Pancreas (tissue), 10 donors: ENCODE results near the gene ELP4. TPM values are rescaled to one million over a fixed set of nuclear protein-coding genes. Genes with fewer than 3 reads are reported as not detected.

Source experiments
- ATAC-seq, 4 donors: fragments of 200-7000 bp; cut with Tn5 transposase; one replicate each; pipeline versions ENCODE4 v1.8.0 to v1.9.1; 2020; ENCODE audit warnings: mild to moderate bottlenecking in 4 of 4, moderate library complexity in 4 of 4
- DNase-seq, 6 donors: peaks; one replicate each; pipeline ENCODE4 v3.0.0-alpha.2; 2020
- FAIRE-seq: peaks from 2 replicates; lab custom pipeline; 2012; peaks lifted over from hg19 to GRCh38; lab: Jason Lieb, UNC
- H3K27ac ChIP-seq, 4 donors: fragments of 200-600 bp; sonication (generic); 1 replicate in 3 of 4; 2 replicates in 1 of 4; pipeline versions ENCODE4 v1.5.0 to v1.8.0; 2020
- H3K27me3 ChIP-seq, 4 donors: fragments of 200-600 bp; one replicate each; pipeline ENCODE4 v1.8.0; 2021
- H3K36me3 ChIP-seq, 3 donors: fragments of 200-600 bp; sonication (generic) in 1 of 3; one replicate each; pipeline versions ENCODE4 v1.5.0 to v1.8.0; 2020 to 2021
- H3K4me1 ChIP-seq, 3 donors: fragments of 200-600 bp; one replicate each; pipeline ENCODE4 v1.8.0; 2021
- H3K4me3 ChIP-seq, 4 donors: fragments of 200-600 bp; sonication (generic) in 2 of 4; one replicate each; pipeline versions ENCODE4 v1.5.0 to v1.8.0; 2020 to 2021
- H3K9me3 ChIP-seq, 4 donors: fragments of 200-600 bp; one replicate each; pipeline ENCODE4 v1.8.0; 2021
- WGBS, 2 donors: extraction: QIAGEN DNeasy Blood & Tissue Kit; methylation state at CpG; one replicate each; pipeline ENCODE4 v1.1.7; 2013; 5-methylcytosine and 5-hydroxymethylcytosine counted together
- intact Hi-C, 3 donors: fragments of 100-400 bp; cut with DNase I; formaldehyde crosslinking; loops; one replicate each; pipeline versions ENCODE4 v1.11.1 to v1.14.2; 2022
- polyA plus RNA-seq, 2 donors: library from polyadenylated mRNA; stranded (reverse); fragments of 200-250 nt; gene quantifications; one replicate each; pipeline ENCODE4 v1.2.3, GENCODE V29; 2013
- total RNA-seq, 6 donors: library from RNA; stranded (reverse); fragmentation: NEBNext Ultra II Directional in 4 of 6; extraction: Animal tissue kit (Norgen Biotek cat#: 25700) in 4 of 6; gene quantifications; one replicate each; pipeline versions ENCODE4 v1.2.1 to v1.2.4, GENCODE V29; 2021 to 2023
- TF ChIP-seq, protein P1 (sequence below), 4 donors: fragments of 200-600 bp; sonication (generic) in 3 of 4; IDR thresholded peaks; one replicate each; pipeline versions ENCODE4 v1.5.0 to v1.8.0; 2021; ENCODE audit warnings: antibody characterized with exemption in 4 of 4
- donor health status: healthy with polysubstance abuse.
- donor health status: DM: no; HTN: no; CAD: no; lungs with moderate emphysema.
- donor health status: DM: no; HTN: no; CAD: no.
- donor health status: control.
- donor health status: control.
- donor health status: Bipolar disorder and iron deficiency.
- donor health status: DM: yes; HTN: yes; CAD: no.
- donor health status: DM: no; HTN: no; CAD: no.
- donor health status: DM: no; HTN: no; CAD: no.
- donor health status: DM: yes; HTN: yes; CAD: no.

Gene ELP4
- total and polyA plus RNA-seq, 8 donors, result 8.7 to 13.2 (median 9.9) TPM

DNA sequence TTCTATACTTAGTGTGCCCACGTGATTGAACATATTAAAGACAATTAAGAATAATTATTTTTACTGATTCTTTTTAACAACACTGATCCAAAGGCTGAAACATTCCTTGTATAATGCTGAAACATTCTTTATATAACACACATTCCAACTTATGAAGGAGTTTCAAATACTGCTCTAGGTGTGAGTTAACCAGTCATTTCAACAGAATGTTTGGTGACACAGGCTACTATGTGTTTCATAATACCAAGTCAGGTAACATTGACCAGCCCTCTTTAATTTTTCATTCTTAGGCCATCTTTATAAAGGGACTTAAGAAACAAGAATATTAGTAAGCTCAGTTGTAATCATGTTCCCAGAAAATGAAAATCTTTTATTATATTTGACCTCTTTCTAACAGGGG is 136.6 kb downstream of the ELP4 start:
- Histone ChIP-seq H3K9me3 (no peaks in the 10 kb centered on the region), H3K36me3 (no peaks in the 10 kb centered on the region), H3K4me3 (no peak overlapping the region), H3K4me1 (peaks cover 0 to under 1% (median 0%) of the 10 kb centered on the region in 3 donors), H3K27ac (no peak overlapping the region), H3K27me3 (no peaks in the 10 kb centered on the region)
- WGBS, 2 donors, result 87 to 97% methylated on average over 1 of the region's 1 CpG
- intact Hi-C loops, result no loop called here
- ATAC-seq (no peak), DNase-seq (no peak), FAIRE-seq (no peak)
- TF ChIP-seq, protein P1, sequence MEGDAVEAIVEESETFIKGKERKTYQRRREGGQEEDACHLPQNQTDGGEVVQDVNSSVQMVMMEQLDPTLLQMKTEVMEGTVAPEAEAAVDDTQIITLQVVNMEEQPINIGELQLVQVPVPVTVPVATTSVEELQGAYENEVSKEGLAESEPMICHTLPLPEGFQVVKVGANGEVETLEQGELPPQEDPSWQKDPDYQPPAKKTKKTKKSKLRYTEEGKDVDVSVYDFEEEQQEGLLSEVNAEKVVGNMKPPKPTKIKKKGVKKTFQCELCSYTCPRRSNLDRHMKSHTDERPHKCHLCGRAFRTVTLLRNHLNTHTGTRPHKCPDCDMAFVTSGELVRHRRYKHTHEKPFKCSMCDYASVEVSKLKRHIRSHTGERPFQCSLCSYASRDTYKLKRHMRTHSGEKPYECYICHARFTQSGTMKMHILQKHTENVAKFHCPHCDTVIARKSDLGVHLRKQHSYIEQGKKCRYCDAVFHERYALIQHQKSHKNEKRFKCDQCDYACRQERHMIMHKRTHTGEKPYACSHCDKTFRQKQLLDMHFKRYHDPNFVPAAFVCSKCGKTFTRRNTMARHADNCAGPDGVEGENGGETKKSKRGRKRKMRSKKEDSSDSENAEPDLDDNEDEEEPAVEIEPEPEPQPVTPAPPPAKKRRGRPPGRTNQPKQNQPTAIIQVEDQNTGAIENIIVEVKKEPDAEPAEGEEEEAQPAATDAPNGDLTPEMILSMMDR (IDR thresholded peaks at IDR 0.05), result no peak

- TF ChIP-seq, protein P1 (IDR thresholded peaks at IDR 0.05), result no peak
- H3K27ac ChIP-seq, result no peak overlapping the region
- no peaks in the 10 kb centered on the region for H3K9me3 ChIP-seq
- H3K27me3 ChIP-seq, result no peaks in the 10 kb centered on the region
- H3K4me3 ChIP-seq, result no peak overlapping the region
- no peak for FAIRE-seq
- no peaks in the 10 kb centered on the region for H3K36me3 ChIP-seq
- intact Hi-C loops, result no loop called here
- no peaks in the 10 kb centered on the region for H3K4me1 ChIP-seq
- DNase-seq, result no peak
- ATAC-seq, result peak in 2 of 4 donors; percentile 55 to 58
- WGBS, 2 donors, result 81 to 82% methylated on average over 6 of the region's 6 CpGs
Measured at GRCh38 chr11:31649129-31649966, 139.8 kb downstream of the ELP4 start.

- DNase-seq (no peak), ATAC-seq (no peak), FAIRE-seq (no peak)
- H3K4me1 ChIP-seq, result no peaks in the 10 kb centered on the region
- H3K36me3 ChIP-seq, result no peaks in the 10 kb centered on the region
- TF ChIP-seq, protein P1 (IDR thresholded peaks at IDR 0.05), result no peak
- intact Hi-C loops, result no loop called here
- no peaks in the 10 kb centered on the region for H3K9me3 ChIP-seq
- no peak overlapping the region for H3K4me3 ChIP-seq
- H3K27me3 ChIP-seq, result no peaks in the 10 kb centered on the region
- H3K27ac ChIP-seq, result no peak overlapping the region
Measured at GRCh38 chr11:31651208-31651607, 141.6 kb downstream of the ELP4 start.

DNA sequence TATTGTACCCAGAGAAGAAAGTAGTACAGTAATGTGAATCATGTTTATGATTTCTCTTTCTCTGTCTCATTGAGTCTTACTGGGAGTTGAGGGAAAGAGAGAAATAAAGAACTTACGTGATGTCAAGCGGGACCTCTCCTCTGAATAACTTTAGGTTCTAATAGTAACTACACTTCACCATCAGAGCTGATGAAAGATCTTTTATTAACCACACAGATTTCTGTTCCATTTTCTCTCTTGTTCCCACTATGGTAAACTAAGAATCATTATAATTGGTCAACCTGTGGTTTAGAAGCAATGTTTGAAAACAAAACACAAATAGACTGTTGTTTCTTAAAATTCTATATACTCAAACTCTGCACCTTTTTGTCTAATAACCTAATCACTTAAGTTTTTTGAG is 142.3 kb downstream of the ELP4 start:
- no peaks in the 10 kb centered on the region for H3K9me3 ChIP-seq
- intact Hi-C loops, result no loop called here
- H3K27me3 ChIP-seq, result no peaks in the 10 kb centered on the region
- H3K4me3 ChIP-seq, result no peak overlapping the region
- WGBS, 2 donors, result 97 to 100% methylated on average over 2 of the region's 2 CpGs
- FAIRE-seq (peak; percentile 17), DNase-seq (no peak), ATAC-seq (no peak)
- TF ChIP-seq, protein P1 (IDR thresholded peaks at IDR 0.05), result no peak
- H3K27ac ChIP-seq, result no peak overlapping the region
- H3K36me3 ChIP-seq, result no peaks in the 10 kb centered on the region
- H3K4me1 ChIP-seq, result no peaks in the 10 kb centered on the region

DNA sequence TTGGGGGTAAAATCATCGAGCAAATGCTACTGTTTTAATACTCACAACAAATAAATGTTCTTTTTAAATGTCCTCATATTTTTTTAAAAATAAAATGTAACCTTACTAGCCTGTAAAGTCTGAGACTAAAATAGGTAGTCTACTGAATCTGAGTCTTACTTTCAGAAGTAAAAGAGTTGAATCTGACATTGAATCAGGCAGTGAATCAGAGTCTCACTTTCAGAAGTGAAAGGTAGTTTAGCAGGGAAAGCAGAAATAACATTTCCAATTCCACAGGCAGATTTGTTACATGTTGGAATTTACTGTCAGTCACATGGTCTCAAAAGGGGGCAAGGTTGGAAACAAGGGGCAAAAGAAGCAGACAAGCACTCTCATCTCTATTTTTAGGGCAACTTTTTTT is 143.0 kb downstream of the ELP4 start:
- no peak for FAIRE-seq
- Histone ChIP-seq H3K4me1 (no peaks in the 10 kb centered on the region), H3K36me3 (no peaks in the 10 kb centered on the region), H3K9me3 (no peaks in the 10 kb centered on the region), H3K27ac (no peak overlapping the region), H3K27me3 (no peaks in the 10 kb centered on the region), H3K4me3 (no peak overlapping the region)
- TF ChIP-seq, protein P1 (IDR thresholded peaks at IDR 0.05), result no peak
- intact Hi-C loops, result no loop called here
- DNase-seq, result no peak
- WGBS, 2 donors, result 93 to 100% methylated on average over 1 of the region's 1 CpG
- no peak for ATAC-seq
